ENCODE data around the gene HECTD4. TPM values are rescaled to one million over a fixed set of nuclear protein-coding genes. Genes with fewer than 3 reads are reported as not detected.

Gene HECTD4
- total RNA-seq, 2 donors from 2014 or later = 23.3 to 45.2 TPM

GRCh38 chr12:112175361-112176155, 206.7 kb downstream of the HECTD4 start:
- no peak overlapping the region for H3K4me3 ChIP-seq
- no peak overlapping the region for H3K27ac ChIP-seq
- ATAC-seq (no peak), DNase-seq (no peak)
- peaks cover 0 to 20% of the 10 kb centered on the region in 2 donors for H3K36me3 ChIP-seq (replicated peaks in 1 of 2; ENCODE audit: insufficient read depth in 1 of 2, low read depth in 2 of 2)
- no peaks in the 10 kb centered on the region for H3K4me1 ChIP-seq
- WGBS, 2 donors = 91 to 96% methylated on average over 20 of the region's 20 CpGs
- intact Hi-C loops (cut with DNase I) = no loop called here
- H3K9me3 ChIP-seq = no peaks in the 10 kb centered on the region
- no peak for TF ChIP-seq POLR2A (IDR thresholded peaks at IDR 0.05)
- no peak for TF ChIP-seq CTCF (IDR thresholded peaks at IDR 0.05)
- H3K27me3 ChIP-seq = no peaks in the 10 kb centered on the region

- Histone ChIP-seq H3K9me3 (no peaks in the 10 kb centered on the region), H3K27ac (no peak overlapping the region), H3K36me3 (replicated peaks in 1 of 2; ENCODE audit: insufficient read depth in 1 of 2, low read depth in 2 of 2) (peaks cover 0 to 10% of the 10 kb centered on the region in 2 donors), H3K4me3 (no peak overlapping the region), H3K27me3 (no peaks in the 10 kb centered on the region), H3K4me1 (no peaks in the 10 kb centered on the region)
- 96 to 97% methylated on average over 19 to 20 of the region's 21 CpGs for WGBS, 2 donors
- ATAC-seq = no peak
- TF ChIP-seq POLR2A (IDR thresholded peaks at IDR 0.05) (no peak), CTCF (IDR thresholded peaks at IDR 0.05) (no peak)
- intact Hi-C loops (cut with DNase I) = no loop called here
- no peak for DNase-seq
Measured at GRCh38 chr12:112172556-112173324, 209.5 kb downstream of the HECTD4 start.

- H3K4me1 ChIP-seq = no peaks in the 10 kb centered on the region
- 91 to 92% methylated on average over 9 to 17 of the region's 17 CpGs for WGBS, 2 donors
- ATAC-seq (no peak), DNase-seq (no peak)
- no peaks in the 10 kb centered on the region for H3K9me3 ChIP-seq
- no peaks in the 10 kb centered on the region for H3K27me3 ChIP-seq
- H3K4me3 ChIP-seq = no peak overlapping the region
- intact Hi-C loops (cut with DNase I) = no loop called here
- no peak for TF ChIP-seq POLR2A (IDR thresholded peaks at IDR 0.05)
- no peak for TF ChIP-seq CTCF (IDR thresholded peaks at IDR 0.05)
- H3K27ac ChIP-seq = no peak overlapping the region
- H3K36me3 ChIP-seq (replicated peaks in 1 of 2; ENCODE audit: insufficient read depth in 1 of 2, low read depth in 2 of 2) = peaks cover 0 to 10% of the 10 kb centered on the region in 2 donors
Measured at GRCh38 chr12:112170971-112171596, 211.1 kb downstream of the HECTD4 start.

DNA sequence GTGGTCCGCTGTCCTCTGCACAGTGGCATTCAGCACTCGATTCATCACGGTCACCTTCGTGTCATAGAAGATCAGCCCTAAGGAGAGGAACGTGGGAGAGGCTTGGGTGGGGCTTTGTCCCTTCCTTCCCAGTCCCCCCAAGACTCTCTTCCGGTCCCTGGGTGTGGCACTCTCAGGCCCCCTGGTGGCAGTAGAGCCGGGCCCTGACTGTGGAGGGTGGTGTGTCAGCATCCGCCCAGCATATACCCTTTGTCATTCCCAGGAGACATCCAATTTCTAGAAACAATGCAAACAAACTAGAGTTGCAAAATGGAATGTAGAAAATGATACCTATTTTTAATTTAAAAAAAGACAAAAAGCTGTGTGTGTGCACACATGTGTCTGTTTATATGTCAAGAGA, 211.9 kb downstream of the HECTD4 start:
- H3K4me3 ChIP-seq = no peak overlapping the region
- ATAC-seq = no peak
- no peak for DNase-seq
- H3K4me1 ChIP-seq = no peaks in the 10 kb centered on the region
- no peaks in the 10 kb centered on the region for H3K9me3 ChIP-seq
- no peaks in the 10 kb centered on the region for H3K27me3 ChIP-seq
- intact Hi-C loops (cut with DNase I) = no loop called here
- no peak overlapping the region for H3K27ac ChIP-seq
- peaks cover 0 to 8% of the 10 kb centered on the region in 2 donors for H3K36me3 ChIP-seq (replicated peaks in 1 of 2; ENCODE audit: insufficient read depth in 1 of 2, low read depth in 2 of 2)
- 64 to 82% methylated on average over 8 of the region's 8 CpGs for WGBS, 2 donors
- TF ChIP-seq CTCF (IDR thresholded peaks at IDR 0.05) (peak in 1 of 7 experiments; percentile 29), POLR2A (IDR thresholded peaks at IDR 0.05) (no peak)

All from body of pancreas (tissue), 4 donors.